ENCODE measurements around the gene UBR4.

GRCh38 chr1:19070197-19070651 is 139.8 kb downstream of the UBR4 start:
- TF ChIP-seq ELF1 (IDR thresholded peaks at IDR 0.05; ENCODE audit: borderline replicate concordance, low read depth), result no peak
- TF ChIP-seq POLR2A (IDR thresholded peaks at IDR 0.05; ENCODE audit: borderline replicate concordance, extremely low read depth, insufficient read depth, insufficient read length), result no peak
- no peak for TF ChIP-seq RAD21 (IDR thresholded peaks at IDR 0.05; ENCODE audit: low read depth)
- no peak for TF ChIP-seq EZH2phosphoT487 (IDR thresholded peaks at IDR 0.05; ENCODE audit: borderline replicate concordance)
- no peak for TF ChIP-seq SRF (IDR thresholded peaks at IDR 0.05; ENCODE audit: low read depth)
- no peak for TF ChIP-seq CTCF (IDR thresholded peaks at IDR 0.05 in 2 of 3, conservative IDR thresholded peaks at IDR 0.05 in 1 of 3; ENCODE audit: borderline replicate concordance in 1 of 3, insufficient read depth in 1 of 3, low read depth in 2 of 3, low read length in 2 of 3)
- no peak for TF ChIP-seq ATF3 (IDR thresholded peaks at IDR 0.05)

Measured in HCT116 (cell line).